Endothelial cell of umbilical vein (primary cell): Measurements from ENCODE around the gene IGFL1. TPM values are rescaled to one million over a fixed set of nuclear protein-coding genes. Genes with fewer than 3 reads are reported as not detected.

Experiments
- BruUV-seq: library from RNA; stranded (reverse); fragments of 400-500 nt; replicated peaks from 2 replicates; lab custom pipeline; 2021; lab: Mats Ljungman, UMichigan
- CTCF ChIA-PET: fragments of 300-600, 350-600 bp; sonication (Branson Sonifier 250); formaldehyde crosslinking; loops from one replicate; lab custom pipeline; 2021; ENCODE audit warnings: antibody characterized with exemption, inconsistent platforms; lab: Charles Lee
- POLR2A ChIA-PET: fragments of 300-600, 350-600 bp; sonication (Branson Sonifier 250); formaldehyde crosslinking; loops from one replicate; lab custom pipeline; 2021; ENCODE audit warnings: antibody characterized with exemption, inconsistent platforms; lab: Charles Lee
- DNase-seq: peaks from one replicate; pipeline ENCODE4 v3.0.0-alpha.2; 2011; ENCODE audit warnings: low read depth, low spot score
- FAIRE-seq: peaks from 2 replicates; lab custom pipeline; 2011; peaks lifted over from hg19 to GRCh38; lab: Jason Lieb, UNC
- H2AFZ ChIP-seq: 2 replicates; pipeline ENCODE4 v1.6.0; 2012; ENCODE audit warnings: low read depth, low read length, control low read depth, inconsistent platforms
- H3K27ac ChIP-seq: 2 replicates; pipeline ENCODE4 v1.5.1; 2011; ENCODE audit warnings: low read depth, mild to moderate bottlenecking, control low read depth, low read length, moderate library complexity; ENCODE audit not compliant: insufficient read depth
- H3K27me3 ChIP-seq, 2 experiments: 2 replicates each; pipeline versions ENCODE4 v1.6.0 to v1.6.1; 2011; ENCODE audit warnings: low read length in 2 of 2, mixed read lengths in 1 of 2; ENCODE audit not compliant: control insufficient read depth in 2 of 2, insufficient read depth in 2 of 2
- H3K36me3 ChIP-seq, 2 experiments: 2 replicates in 1 of 2; 3 replicates in 1 of 2; pipeline ENCODE4 v1.5.1; 2011; ENCODE audit warnings: low read length in 2 of 2, mild to moderate bottlenecking in 1 of 2, moderate library complexity in 1 of 2; ENCODE audit not compliant: control insufficient read depth in 2 of 2, insufficient read depth in 2 of 2; ENCODE audit errors: extremely low read depth in 1 of 2
- H3K4me1 ChIP-seq: 3 replicates; pipeline ENCODE4 v1.5.1; 2011; ENCODE audit warnings: mild to moderate bottlenecking, low read length; ENCODE audit not compliant: control insufficient read depth, insufficient read depth; ENCODE audit errors: extremely low read depth
- H3K4me2 ChIP-seq: 2 replicates; pipeline ENCODE4 v1.6.1; 2011; ENCODE audit warnings: low read length, control low read depth, mixed read lengths; ENCODE audit not compliant: insufficient read depth
- H3K4me3 ChIP-seq, 3 experiments: fragments of 200-600 bp in 1 of 3; sonication (generic), shearing (Covaris generic) in 1 of 3; replicated peaks in 1 of 3; 2 replicates each; pipeline ENCODE4 v1.5.1; 2011 to 2016; ENCODE audit warnings: control low read depth in 3 of 3, low read length in 3 of 3, mild to moderate bottlenecking in 2 of 3, inconsistent platforms in 1 of 3, low read depth in 1 of 3, moderate library complexity in 1 of 3; ENCODE audit not compliant: insufficient read depth in 1 of 3
- H3K79me2 ChIP-seq: 2 replicates; pipeline ENCODE4 v1.6.0; 2012; ENCODE audit warnings: low read length, inconsistent platforms; ENCODE audit not compliant: control insufficient read depth, insufficient read depth
- H3K9ac ChIP-seq: replicated peaks from 2 replicates; pipeline ENCODE3; 2011; ENCODE audit warnings: low read length, control low read depth; ENCODE audit not compliant: insufficient read depth; ENCODE audit errors: extremely low read depth
- H3K9me1 ChIP-seq: replicated peaks from 3 replicates; pipeline ENCODE4 v1.6.0; 2011; ENCODE audit warnings: mild to moderate bottlenecking, low read length; ENCODE audit not compliant: control insufficient read depth, insufficient read depth; ENCODE audit errors: extremely low read depth
- H3K9me3 ChIP-seq: replicated peaks from 2 replicates; pipeline ENCODE4 v1.5.1; 2012; ENCODE audit warnings: low read length, inconsistent platforms; ENCODE audit not compliant: control insufficient read depth, insufficient read depth
- H4K20me1 ChIP-seq: replicated peaks from 2 replicates; pipeline ENCODE3; 2011; ENCODE audit warnings: mild to moderate bottlenecking, low read length; ENCODE audit not compliant: control insufficient read depth, insufficient read depth; ENCODE audit errors: extremely low read depth
- EZH2 ChIP-seq: IDR thresholded peaks from 2 replicates; pipeline ENCODE4 v1.6.1; 2012; ENCODE audit warnings: borderline replicate concordance, low read depth, mild to moderate bottlenecking, moderate library complexity, low read length, inconsistent platforms; ENCODE audit not compliant: severe bottlenecking
- GATA2 ChIP-seq: IDR thresholded peaks from 2 replicates; pipeline ENCODE4 v1.7.0; 2011; ENCODE audit warnings: low read depth, mild to moderate bottlenecking, moderate library complexity, mixed read lengths, low read length; ENCODE audit not compliant: insufficient read length, insufficient read depth
- JUN ChIP-seq: IDR thresholded peaks from 2 replicates; pipeline ENCODE4 v1.6.1; 2011; ENCODE audit warnings: borderline replicate concordance, low read depth; ENCODE audit not compliant: insufficient read length, insufficient read depth
- POLR2A ChIP-seq: IDR thresholded peaks from 2 replicates; pipeline ENCODE4 v1.6.1; 2012; ENCODE audit warnings: low read depth, mild to moderate bottlenecking, control low read depth, low read length
- dilution Hi-C: fragments of 300-500 bp; cut with MboI; formaldehyde crosslinking; loops from one replicate; pipeline ENCODE4 v1.15.0; 2019; ENCODE audit warnings: low sequenced_read_pairs; ENCODE audit not compliant: extremely low pct_ligation_motif_present
- intact Hi-C: fragments of 100-400 bp; cut with micrococcal nuclease; formaldehyde crosslinking; loops from one replicate; pipeline ENCODE4 v1.10.0; 2022
- polyA plus RNA-seq, 4 experiments: library from polyadenylated mRNA; depleted of rRNA in 3 of 4; stranded (reverse) in 3 of 4; unstranded in 1 of 4; fragments of >200 nt; gene quantifications; 2 replicates each; pipeline versions ENCODE4 v1.2.1 to v1.2.3, GENCODE V29; 2011 to 2012; ENCODE audit warnings: missing spikeins in 1 of 4
- total RNA-seq: library from RNA; stranded (reverse); gene quantifications from 2 replicates; pipeline ENCODE4 v1.2.3, GENCODE V29; 2021
- TF ChIP-seq, protein P1 (sequence below), 2 donors: IDR thresholded peaks; 1 replicate in 1 of 2; 2 replicates in 1 of 2; pipeline ENCODE4 v1.5.1; 2011; ENCODE audit warnings: low read length in 2 of 2, mild to moderate bottlenecking in 2 of 2, moderate library complexity in 2 of 2, control low read depth in 1 of 2, inconsistent platforms in 1 of 2, low read depth in 1 of 2; ENCODE audit not compliant: insufficient read depth in 1 of 2; ENCODE audit errors: extremely low read depth in 1 of 2

IGFL1 gene
- total and polyA plus RNA-seq, 2 donors (not counting 3 experiments of a cell fraction or from before 2014, with no cell fraction given) = not detected

DNA sequence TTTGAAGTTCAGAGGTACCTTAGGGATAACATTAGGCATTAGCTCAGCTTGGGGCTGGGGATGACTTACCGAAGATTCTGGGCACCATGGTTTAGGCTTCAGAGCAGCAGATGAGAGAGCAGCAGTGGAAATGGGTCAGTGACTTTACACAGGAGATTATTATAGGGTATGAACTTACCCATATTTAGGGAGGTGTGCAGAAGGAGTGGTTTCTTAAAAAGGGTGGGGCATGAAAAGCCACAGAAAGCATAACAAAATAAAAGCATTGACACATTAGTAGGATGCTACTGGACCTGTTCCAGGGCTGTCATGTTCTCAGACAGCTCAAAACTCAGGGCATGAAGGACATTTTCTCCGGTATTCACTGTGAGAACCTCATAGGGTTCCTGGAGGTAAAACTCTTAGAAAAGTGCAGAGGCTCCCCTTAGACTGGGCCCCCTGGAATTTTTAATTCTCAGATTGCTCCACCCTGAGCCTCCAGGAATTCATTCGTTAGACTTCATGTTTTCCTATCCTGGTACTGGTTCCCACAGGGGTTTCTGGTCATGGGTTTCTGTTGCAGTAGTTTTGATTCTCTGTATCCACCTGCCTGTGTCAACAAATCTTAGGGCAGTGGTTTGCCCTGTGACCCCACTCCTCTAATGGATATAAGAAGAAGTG lies 20.7 kb downstream of the IGFL1 start:
- POLR2A ChIA-PET = no interaction called here
- Histone ChIP-seq H3K36me3 (no peaks in the 10 kb centered on the region), H3K79me2 (no peaks in the 10 kb centered on the region), H2AFZ (no peak overlapping the region), H4K20me1 (no peaks in the 10 kb centered on the region), H3K27ac (no peak overlapping the region), H3K4me2 (no peak overlapping the region), H3K9ac (no peak overlapping the region), H3K9me3 (no peaks in the 10 kb centered on the region), H3K27me3 (peaks cover 13 to 18% of the 10 kb centered on the region in 2 experiments), H3K4me1 (no peaks in the 10 kb centered on the region), H3K4me3 (no peak overlapping the region), H3K9me1 (no peaks in the 10 kb centered on the region)
- TF ChIP-seq, protein P1, sequence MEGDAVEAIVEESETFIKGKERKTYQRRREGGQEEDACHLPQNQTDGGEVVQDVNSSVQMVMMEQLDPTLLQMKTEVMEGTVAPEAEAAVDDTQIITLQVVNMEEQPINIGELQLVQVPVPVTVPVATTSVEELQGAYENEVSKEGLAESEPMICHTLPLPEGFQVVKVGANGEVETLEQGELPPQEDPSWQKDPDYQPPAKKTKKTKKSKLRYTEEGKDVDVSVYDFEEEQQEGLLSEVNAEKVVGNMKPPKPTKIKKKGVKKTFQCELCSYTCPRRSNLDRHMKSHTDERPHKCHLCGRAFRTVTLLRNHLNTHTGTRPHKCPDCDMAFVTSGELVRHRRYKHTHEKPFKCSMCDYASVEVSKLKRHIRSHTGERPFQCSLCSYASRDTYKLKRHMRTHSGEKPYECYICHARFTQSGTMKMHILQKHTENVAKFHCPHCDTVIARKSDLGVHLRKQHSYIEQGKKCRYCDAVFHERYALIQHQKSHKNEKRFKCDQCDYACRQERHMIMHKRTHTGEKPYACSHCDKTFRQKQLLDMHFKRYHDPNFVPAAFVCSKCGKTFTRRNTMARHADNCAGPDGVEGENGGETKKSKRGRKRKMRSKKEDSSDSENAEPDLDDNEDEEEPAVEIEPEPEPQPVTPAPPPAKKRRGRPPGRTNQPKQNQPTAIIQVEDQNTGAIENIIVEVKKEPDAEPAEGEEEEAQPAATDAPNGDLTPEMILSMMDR (IDR thresholded peaks at IDR 0.05; ENCODE audit: extremely low read depth in 1 of 2, insufficient read depth in 1 of 2, low read depth in 1 of 2, low read length in 2 of 2) = no peak
- TF ChIP-seq JUN = no peak
- no peak for TF ChIP-seq EZH2
- TF ChIP-seq GATA2 = no peak
- no peak for TF ChIP-seq POLR2A
- intact Hi-C loops (no loop called here), dilution Hi-C loops (no loop called here)
- no TSS peak for BruUV-seq
- CTCF ChIA-PET = interaction anchor here (0.9 to 1.8 kb wide), 3 partner anchors 15 to 173 kb away, joined by 3 to 8 read pairs (median 4); no protein-coding TSS in a partner anchor
- no peak for FAIRE-seq
- no peak for DNase-seq
